HG02610 (cell line): Measurements from ENCODE around the gene MPI.

Experiments
- ATAC-seq: cut with Tn5 transposase; IDR thresholded peaks from one replicate; pipeline ENCODE4 v1.9.1; 2021; ENCODE audit warnings: mild to moderate bottlenecking, moderate library complexity; ENCODE audit not compliant: unreplicated experiment

MPI gene

DNA sequence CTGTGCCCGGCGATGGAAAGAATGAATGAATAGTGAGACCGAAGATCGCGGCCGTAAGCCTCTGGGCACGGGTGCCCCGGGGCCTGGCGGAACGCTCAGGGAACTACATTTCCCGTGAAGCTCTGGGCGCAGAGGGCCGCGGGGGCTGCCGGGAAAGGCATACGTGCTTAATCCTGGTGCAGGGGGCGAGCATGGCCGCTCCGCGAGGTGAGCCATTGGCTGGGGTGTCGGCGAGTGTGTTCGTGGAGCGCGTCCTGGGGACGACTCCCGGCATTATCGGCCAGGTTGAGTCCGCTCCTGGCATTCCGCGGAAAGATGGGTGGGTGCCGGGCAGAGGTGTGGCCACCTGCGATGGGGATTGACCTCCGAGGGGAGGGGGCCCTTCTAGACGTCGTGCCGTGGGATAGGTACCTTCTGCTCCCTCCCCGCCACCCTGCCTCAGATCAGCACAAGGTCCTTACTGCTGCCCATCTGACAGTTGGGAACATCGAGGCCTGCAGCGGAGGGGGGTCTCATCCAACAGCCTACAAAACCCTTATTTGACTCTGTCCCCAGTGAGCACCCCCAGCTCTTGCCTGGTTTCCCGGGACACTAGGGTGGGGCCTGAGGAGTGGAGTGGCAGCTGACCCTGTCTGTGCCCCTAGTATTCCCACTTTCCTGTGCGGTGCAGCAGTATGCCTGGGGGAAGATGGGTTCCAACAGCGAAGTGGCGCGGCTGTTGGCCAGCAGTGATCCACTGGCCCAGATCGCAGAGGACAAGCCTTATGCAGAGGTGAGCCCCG is at the start of gene MPI:
Gene MPI, plus strand, starts transcription at position 160 of the 782 bp plus-strand sequence. Its CDS starts 32 bp downstream, at position 192.
- ATAC-seq: peak; percentile 86

DNA sequence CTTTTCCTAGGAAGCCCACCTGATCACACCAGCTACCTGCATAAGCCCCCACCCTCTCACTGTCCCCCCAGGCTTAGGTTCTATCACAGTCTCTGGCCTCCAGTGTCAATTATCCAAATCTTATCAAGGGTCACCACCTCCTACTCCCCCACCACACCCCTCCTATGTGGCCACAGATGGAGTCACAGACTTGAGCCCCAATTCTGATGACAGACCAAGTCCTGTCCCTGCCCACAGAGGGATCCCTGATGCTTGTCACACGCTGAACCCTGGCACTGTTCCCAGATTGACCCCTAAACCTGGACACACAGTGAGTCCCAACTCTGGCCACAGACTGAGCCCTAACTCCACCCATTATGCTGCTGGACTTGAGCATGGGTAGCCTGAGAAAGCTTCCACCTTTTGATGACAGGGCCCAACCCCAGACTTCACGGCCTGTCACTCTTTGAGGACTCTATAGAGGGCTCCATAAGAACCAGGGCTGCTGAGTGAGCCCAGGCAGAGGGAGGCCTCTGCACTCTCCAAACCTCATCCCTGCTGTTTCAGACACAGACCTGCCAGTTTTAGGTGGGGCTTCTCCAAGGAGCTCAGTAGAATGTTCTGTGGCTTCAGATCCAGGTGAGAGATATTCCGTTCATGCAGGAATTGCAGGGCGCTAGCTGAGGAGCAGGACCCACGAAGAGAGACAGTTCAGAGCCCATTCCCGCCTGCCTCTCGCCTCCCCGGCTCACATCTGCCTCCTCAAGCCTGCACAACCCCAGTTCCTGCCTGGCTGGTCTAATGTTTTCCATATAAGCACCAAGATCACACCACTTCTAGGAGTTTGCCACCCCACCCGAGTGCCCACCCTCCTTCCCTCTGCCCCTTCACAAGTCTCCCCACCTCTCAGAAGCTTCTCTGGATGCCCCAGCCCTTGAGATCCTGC is 48.7 kb upstream of the MPI start:
- ATAC-seq: no peak

- no peak for ATAC-seq
Measured at GRCh38 chr15:74841891-74842373, 47.9 kb upstream of the MPI start.

GRCh38 chr15:74842581-74843444 is 47.0 kb upstream of the MPI start, which contains the start of gene ULK3:
Gene ULK3 (minus strand): TSS chr15:74843156. CDS start chr15:74843105, 51 bp downstream.
- peak; percentile 85 for ATAC-seq

DNA sequence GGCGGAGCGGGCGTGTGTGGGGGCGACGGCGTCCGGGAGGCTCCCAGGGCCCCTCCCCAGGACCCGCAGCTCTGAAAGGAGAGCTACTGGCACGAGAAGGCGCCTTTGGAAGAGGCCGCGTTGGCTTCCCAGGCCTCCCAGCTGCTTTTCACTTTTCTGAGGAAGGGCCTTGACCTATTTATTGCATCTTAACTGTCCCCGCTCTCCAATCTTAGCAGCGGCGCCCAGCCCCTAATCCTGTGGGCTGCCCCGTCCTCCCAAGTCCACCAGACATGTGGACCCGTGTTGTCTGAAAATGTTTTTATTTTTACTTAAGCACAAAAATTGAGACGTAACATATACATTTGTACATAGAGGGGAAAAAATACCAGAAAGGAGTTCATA is 46.4 kb upstream of the MPI start:
- ATAC-seq: no peak

DNA sequence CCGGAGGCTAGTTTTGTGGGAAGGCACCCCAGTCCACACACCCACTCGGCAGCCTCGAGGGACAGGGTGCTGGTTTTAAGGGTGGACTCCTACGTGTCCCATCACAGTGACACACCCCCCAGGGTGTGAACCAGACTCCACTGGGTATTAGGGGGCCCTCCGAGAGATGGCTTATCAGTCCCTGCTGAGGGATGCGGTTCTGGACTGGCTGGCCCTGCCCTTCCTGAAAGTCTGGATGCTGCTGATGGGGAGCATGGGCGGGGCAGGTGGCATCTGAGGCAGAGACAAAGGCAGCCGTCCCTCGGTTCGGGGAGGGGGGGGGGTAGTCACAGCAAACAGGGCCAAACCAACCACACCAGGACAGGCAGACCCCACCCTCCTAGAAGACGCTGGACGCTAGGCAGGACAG is 45.9 kb upstream of the MPI start:
- ATAC-seq: no peak

- no peak for ATAC-seq
Measured at GRCh38 chr15:74844319-74845207, 45.3 kb upstream of the MPI start.

GRCh38 chr15:74845208-74845568 is 44.7 kb upstream of the MPI start:
- no peak for ATAC-seq

GRCh38 chr15:74845581-74845980 is 44.3 kb upstream of the MPI start:
- ATAC-seq: no peak

DNA sequence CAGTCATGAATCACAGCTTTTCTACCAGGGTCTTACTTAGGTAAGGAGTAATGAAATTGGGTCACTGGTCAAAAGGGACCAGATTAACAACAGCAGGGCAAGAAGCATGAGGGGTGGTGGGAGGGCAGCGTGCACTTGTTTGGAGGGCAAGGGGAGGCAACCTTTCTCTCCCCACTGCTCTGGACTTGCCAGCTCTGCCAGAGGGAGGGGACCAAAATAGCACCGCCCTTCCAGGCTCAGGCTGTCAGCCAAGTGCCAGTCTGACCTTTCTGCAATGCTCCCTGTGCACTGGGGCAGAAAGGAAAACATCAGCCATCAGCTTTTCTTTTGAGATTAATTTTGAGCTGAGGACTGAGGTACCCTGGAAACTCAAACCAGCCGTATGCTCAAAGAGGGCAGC is 42.4 kb upstream of the MPI start:
- no peak for ATAC-seq

DNA sequence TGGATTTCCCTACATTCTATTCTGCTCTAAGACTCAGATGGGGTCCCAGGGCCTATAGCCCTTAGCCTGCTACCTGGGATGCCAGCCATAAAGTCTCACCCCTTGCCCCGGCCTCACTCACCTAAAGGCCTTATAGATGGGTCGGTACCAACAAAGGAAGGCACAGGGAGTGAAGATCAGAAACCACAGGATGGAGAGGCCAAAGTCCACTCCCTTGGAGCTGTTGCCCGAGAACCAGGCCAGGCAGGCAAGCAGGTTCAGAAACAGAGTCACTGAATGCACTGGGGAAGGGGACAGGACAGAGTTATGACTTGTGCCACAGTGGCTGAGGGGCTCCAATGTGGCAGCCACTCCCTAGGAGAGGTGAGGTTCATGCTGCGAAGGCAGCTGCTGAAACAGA is 39.4 kb upstream of the MPI start:
- ATAC-seq: no peak

GRCh38 chr15:74851960-74852359 is 37.9 kb upstream of the MPI start:
- no peak for ATAC-seq

DNA sequence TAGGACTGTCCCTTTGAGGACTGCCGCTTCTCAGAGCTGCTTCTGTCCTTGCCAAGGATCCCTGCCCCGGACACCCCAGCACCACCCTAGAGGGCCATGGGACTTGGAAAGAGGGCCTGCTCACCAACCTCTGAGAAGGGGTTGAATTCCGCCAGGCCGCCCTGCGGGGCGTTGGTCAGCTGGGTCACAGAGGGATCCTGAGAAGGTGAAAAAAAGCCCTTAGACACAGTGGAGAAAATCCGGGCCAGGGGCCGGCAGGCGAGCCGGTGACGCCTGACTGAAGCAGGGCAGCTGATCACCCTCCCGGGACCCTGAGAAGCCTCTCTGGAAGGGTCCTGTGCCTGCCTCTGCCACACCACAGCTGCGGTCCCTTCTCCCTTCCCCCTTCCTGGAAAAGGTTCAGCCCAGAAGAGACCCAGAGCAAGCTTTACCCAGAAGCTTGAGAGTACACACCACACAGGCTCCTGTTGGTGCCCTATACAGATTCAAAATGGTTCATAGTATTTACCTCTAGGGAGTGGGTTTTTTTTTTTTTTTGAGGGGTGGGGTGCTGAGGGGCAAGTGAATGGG is 35.3 kb upstream of the MPI start:
- ATAC-seq: no peak

DNA sequence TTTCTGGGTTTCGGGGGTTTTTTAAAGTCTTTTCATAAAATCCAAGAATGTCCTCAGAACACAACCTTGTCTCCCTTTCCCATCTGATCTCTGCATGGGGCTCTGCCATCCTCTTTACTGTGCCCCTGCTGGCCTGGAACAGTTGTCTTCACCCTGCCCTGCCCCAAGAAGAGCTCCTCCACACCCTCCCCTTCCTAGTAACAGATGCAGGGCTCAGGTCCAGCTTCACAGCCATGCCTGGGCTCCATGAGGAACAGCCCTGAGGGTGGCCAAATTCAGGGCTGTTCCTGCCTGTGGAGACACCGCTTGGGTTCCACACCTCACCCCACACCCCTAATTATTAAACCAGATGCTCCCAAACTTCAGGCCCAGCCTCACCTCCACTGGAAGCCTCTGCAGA is 34.0 kb upstream of the MPI start:
- ATAC-seq: no peak

DNA sequence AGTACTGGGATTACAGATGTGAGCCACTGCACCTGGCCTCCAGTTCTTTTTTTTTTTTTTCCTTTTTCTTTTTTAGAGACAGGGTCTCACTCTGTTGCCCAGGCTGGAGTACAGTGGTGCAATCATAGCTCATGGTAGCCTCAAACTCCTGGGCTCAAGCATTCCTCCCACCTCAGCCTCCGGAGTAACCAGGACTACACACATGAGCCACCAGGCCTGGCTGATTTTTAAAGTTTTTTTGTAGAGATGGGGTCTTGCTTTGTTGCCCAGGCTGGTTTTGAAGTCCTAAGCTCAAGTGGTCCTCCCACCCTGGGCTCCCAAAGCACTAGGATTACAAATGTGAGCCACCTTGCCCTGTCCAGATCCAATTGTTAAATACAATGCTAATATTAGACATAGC is 33.3 kb upstream of the MPI start:
- ATAC-seq: no peak

DNA sequence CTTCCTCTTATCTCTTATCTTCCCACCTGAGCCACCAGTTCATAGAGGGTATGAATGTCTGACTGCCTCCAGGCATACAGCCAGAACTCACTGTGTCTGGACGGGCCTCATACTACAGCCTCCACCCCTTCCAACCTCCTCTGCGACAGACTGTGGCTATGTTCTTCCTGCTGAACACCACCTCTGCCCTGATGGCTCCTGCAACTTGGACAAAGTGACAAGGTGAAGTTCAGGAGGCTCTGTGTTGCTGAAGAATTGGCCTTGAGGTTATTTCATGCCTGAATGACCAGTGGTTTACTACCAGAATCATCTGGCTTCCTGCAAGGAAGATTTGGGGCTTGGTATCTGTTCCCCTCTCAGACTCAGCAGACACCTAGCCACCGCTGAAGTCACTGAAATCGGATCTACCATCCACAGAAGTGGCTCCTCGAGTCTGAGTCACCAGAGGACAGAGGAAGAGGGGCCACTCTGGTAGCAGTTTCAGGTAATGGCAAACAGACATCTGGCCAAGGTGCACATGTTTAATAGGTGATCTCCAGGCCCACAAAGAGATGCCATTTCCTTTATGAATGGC is 32.7 kb upstream of the MPI start:
- peak; percentile 68 for ATAC-seq

- ATAC-seq: no peak
Measured at GRCh38 chr15:74857671-74858368, 32.0 kb upstream of the MPI start.

GRCh38 chr15:74858369-74858740 is 31.5 kb upstream of the MPI start:
- no peak for ATAC-seq
